Measurements from ENCODE around the gene SLC24A4. TPM values are rescaled to one million over a fixed set of nuclear protein-coding genes. Genes with fewer than 3 reads are reported as not detected.

Gene SLC24A4
- total RNA-seq, 1 donor from 2014 or later: 0.52 TPM

DNA sequence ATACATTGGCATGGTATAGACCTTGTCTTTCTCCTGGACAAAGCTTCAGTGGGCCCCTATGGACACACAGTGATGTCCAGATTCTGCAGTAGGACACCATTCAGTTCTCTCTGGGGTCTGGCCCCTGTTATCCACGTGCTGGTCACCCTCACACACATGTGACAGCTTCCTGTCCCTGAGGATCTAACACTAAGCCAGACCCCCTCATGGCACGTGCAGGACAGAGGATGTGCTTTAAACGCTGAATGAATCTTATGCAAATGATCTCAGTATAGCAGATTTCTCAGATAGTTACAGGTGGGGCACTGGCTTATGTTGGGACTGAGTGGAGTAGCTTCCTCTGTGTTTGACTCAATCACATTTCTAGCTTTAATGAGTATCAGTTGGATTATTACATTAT is 33.7 kb downstream of the SLC24A4 start:
- ATAC-seq (no peak), DNase-seq (no peak)
- intact Hi-C loops (cut with micrococcal nuclease): no loop called here

DNA sequence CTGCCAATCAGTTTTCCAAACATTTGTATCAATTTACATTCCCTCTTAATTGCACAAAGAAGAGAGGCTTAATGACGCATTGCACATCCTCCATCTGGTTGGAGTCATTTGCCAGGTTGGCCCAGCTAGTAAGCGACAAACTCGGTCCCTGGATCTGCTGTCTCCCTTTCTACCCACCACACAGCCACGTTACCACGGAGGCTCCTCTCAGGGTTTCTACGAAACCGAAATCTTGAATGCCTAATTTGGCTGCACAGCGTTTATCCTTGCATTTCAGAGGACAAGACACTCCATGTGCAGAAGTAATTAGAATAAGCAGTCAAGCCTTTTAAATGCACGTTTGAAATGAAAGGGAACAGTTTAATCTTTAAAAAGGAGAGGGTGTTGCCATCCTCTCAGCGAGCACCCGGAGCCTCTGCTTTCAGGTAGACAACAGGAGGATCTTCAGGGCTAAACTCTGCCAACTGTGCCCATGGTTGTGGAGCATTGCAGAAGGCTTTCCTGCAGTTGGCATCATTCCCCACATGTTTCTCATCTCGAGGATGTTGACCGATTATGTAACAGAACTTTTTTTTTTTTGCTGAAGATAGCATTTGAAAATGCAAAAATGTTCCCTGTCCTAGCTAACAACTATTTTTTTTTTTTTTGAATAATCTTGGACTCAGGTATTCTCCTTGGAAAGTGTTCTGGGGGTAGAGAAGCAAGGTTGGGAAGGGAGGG is 37.8 kb downstream of the SLC24A4 start:
- ATAC-seq (no peak), DNase-seq (no peak)
- intact Hi-C loops (cut with micrococcal nuclease): no loop called here

DNA sequence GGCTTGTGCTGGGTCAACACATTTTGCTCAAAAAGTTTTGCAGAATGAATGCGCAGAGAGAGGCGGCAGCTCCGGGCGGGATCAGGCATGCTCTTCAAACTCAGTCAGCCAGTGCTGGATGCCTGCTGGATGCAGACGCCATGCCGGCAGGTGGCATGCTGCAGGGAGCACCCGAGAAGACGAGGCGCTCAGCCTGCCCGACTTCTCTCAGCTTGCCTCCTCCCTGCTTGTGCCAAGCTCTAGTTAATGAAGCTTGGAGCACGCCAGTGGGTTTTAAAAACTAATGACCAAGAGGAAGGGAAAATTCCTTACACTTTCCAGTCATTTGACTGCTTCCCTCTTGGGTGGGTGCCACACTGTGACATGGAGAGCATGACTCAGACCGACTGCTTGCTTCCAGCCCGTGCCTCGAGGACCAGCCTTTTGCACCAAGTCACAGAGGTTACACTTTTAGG is 39.8 kb downstream of the SLC24A4 start:
- intact Hi-C loops (cut with micrococcal nuclease): no loop called here
- DNase-seq (no peak), ATAC-seq (no peak)

DNA sequence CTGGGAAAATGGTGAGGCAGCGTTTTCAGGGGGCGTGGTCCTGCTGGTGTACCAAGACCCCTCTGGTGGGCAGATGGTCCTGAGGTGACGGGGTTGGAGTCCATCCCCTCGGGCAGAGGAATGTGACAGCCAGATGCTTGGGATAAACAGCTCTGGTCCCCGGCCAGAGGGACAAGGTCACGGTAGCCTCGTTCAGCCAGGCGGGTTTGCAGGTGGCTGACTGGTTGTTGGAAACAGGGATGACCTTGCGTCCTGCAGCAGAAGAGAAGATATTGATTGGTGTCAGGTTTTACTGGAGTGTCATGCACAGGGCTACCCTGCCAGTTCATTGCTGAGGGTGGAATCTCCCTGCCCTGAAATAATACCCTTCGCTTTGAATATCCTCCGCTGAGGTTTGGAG is 43.3 kb downstream of the SLC24A4 start:
- intact Hi-C loops (cut with micrococcal nuclease): no loop called here
- DNase-seq: no peak
- ATAC-seq: no peak

DNA sequence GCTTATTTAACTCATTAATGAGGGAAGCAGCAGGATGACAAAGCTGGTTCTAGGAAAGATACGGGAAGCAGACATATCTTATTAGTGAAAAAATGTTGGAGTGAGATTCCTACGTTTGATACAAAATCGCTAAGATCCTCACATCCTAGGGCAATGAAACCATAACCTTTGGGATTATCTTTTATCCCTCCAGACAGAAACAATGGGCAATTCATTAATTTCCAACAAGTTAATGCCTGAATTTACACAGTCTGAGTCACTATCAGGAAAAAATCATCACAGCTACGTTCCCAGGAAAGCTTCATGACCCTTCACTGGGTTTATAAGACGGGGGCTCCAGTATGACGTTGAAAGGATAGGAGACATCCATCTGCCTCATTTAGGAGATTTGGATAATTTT is 45.0 kb downstream of the SLC24A4 start:
- intact Hi-C loops (cut with micrococcal nuclease): no loop called here
- no peak for ATAC-seq
- DNase-seq: no peak

DNA sequence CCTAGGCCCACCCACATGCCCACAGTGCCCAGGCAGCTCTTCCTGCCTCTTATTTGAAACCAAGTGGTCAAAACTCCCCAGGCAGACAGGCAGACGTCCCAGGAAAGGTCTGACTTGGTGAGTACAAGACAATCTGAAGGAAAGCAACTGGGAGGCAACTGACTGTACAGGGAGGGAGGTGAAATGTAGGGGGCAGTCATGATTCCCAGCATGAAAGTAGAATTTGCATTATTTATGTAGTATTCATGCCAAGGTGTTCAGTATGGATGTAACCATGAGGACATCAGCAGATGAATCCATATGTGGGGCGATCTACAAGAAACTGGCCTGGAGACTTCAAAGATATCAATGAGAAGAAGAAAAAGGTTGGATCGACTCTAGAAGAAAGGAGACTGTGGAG is 46.1 kb downstream of the SLC24A4 start:
- no peak for ATAC-seq
- DNase-seq: no peak
- intact Hi-C loops (cut with micrococcal nuclease): no loop called here

DNA sequence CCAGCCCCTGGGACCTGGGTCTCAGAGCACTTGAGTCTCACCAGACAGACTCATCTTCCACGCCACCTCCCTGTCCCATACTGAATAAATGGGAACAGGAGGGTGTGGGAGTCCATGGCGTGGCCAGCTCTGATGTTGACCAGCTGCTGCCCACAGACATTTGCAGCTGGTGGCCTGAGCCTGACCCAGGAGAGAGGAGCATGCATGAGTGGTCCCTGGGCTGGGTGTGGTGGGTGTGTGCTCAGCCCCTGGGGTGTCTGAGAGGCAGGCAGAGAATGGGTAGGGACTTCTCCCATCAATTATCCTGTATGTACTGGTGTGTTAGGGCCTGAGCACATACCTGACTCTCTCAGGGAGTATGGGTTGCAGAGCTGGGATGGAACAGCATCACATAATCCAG is 49.3 kb downstream of the SLC24A4 start:
- ATAC-seq (no peak), DNase-seq (no peak)
- intact Hi-C loops (cut with micrococcal nuclease): no loop called here

DNA sequence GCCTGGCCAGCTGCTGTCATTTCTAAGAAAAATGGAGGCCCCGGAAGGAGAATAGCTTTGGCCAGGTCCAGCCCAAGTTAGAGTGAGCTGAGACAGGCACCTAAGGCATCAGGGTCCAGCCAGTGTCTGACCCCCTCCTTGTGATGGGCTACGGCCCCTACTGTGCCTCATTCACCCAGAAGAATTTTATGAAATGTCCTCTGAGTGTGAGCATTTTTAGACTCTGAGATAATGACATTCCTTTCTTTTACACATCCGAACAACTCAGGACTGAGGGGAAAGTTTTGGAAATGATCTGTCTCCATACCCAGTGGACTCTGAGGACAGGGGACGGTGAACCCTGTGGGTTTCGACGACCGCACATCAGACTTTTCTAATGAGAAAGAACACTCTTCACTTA is 50.4 kb downstream of the SLC24A4 start:
- no peak for DNase-seq
- intact Hi-C loops (cut with micrococcal nuclease): no loop called here
- ATAC-seq: no peak

DNA sequence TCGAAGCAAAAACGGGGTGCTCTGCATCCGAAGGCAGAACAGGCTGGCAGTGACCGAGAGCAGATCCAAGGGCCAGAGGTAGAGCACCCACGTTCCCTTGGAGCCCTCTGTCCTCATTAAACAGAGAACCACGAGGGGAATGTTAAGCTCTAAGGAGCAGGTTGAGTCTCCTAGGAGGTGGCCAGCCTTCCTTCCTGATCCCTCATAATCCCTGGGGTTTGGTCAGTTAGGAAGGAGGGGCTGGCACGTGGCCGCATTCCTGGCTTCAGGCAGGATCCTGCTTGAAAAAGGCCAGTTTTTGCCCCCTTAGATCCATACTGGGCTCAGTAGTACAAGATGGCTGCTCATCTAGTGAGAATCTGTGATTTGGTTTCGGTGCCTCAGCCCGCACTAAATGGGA is 57.2 kb downstream of the SLC24A4 start:
- ATAC-seq (no peak), DNase-seq (no peak)
- intact Hi-C loops (cut with micrococcal nuclease): no loop called here

DNA sequence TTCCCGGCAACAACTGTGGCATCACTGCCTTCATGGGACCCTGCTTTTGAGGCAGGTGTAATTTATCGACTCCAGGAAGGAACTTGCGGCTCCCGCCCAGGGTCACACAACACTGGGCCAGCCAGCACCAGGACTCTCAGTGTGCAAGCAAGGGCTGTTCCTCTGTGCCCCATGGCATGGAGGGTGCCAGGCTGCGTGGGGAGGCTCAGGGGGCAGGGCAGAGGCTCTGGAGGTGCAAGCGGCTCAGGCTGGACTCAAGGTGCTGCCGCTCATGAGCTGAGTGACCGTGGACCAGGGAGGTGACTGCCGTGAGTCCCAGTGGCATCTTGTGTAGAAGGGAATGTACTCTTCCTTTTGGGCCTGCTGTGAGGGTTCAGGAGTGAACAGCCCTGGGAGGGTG is 57.6 kb downstream of the SLC24A4 start:
- intact Hi-C loops (cut with micrococcal nuclease): no loop called here
- ATAC-seq (no peak), DNase-seq (no peak)

DNA sequence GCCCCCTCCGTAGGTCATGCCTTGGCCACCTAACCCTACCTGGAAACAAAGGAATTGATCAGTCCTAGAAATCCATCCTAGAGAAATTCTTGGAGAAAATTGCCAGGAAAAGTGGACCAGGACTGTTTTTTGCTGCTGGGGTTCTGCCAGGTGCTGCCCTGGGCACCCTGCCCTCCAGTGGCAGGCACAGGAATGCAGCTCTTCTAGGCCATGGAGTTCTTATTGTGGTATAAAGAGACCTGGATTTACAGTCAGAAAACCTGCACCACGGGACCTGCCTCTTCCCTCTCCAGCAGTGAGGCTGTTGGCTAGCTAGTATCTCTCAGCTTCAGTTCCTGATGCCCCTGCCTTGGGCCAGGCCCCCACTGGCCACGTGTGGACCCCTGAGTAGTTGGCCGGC is 59.7 kb downstream of the SLC24A4 start:
- ATAC-seq: peak; percentile 50
- no peak for DNase-seq
- intact Hi-C loops (cut with micrococcal nuclease): no loop called here

DNA sequence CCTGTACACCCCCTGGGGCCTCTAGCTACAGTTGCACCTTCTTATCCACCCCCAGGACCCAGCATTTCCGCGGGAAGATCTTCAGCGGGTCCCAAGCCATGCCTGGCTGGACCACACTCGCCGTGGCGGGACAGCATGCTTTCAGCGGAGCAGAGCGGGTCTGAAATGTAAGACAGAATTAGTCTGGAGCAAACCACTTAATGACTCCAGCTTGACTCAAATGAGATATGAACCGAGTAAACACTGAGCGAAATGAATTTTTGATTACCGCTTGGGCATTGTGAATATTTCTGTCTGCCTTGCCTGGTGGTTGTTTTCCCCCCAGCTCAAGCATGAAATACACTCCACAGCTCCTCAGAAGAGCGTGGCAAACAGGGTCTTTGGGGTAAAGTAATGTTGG is 60.8 kb downstream of the SLC24A4 start:
- ATAC-seq (no peak), DNase-seq (no peak)
- intact Hi-C loops (cut with micrococcal nuclease): no loop called here

DNA sequence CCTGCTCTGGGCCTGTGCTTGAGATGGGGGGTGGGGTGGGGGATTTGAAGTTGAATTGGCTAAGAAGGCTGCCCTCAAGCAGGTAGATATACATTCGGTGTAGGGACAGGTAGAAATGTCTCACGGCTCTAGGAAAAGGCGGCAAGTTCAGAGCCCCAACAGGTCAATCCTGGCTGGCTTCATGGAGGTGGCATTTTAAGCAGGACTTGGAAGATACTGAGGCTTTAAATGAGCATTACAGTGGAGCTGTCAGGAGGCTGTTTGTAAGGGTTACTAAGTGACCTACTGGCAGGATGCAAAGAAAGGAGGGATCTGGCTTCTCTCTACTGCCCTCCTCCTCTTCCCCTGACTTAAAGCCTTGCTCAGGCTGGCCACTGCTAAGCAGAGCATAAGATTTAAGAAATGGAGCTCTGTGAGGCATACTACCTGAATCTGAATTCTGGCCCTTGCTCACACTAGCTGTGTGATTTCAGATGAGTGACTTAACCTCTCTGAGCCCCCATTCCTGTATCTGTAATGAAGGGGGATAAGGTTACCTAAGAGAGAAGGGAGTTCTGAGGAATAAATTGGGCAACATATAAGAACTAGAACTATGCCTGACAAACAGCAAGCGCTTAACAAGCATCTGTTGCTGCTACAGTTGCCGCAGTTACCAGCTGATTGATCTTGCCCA is 61.6 kb downstream of the SLC24A4 start:
- ATAC-seq (no peak), DNase-seq (no peak)
- intact Hi-C loops (cut with micrococcal nuclease): no loop called here

DNA sequence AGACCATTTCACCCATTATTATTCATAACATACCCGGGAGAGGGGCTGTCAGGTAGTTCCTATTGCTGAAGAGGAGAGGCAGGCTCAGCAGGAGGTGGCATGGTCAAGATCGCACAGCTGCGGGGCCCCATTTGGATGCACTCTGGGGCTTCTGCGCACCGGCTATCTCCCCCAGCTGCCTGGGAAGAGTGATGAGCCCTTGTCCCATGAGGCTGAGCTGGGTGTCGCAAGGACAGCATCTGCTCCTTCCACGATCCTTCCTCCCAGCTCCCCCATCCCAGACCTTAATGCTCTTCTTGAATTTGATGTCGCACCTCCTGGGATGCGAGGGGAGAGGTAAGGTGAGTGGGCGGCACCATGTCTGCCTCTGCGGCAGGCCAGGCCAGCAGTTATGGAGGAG is 62.6 kb downstream of the SLC24A4 start:
- intact Hi-C loops (cut with micrococcal nuclease): no loop called here

DNA sequence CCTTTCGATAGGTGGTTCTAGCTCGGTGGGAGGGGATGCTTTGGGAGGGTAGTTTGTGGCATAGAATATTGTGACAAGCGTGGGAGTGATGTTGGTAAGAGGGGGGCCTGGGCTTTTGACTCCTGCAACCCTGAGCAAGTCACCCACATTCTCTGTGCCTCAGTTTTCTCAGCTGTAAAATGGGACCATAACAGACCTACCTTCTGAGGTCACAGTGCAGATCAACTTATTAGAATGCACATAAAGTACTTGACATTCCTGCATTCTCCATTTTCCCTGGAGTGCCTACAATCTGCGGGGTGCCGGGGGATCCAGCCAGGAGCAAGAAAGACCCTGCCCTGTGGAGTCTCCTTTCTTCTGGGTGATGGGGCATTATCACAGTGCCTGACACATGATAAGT is 63.2 kb downstream of the SLC24A4 start:
- DNase-seq: no peak
- ATAC-seq: no peak
- intact Hi-C loops (cut with micrococcal nuclease): no loop called here

More for the DNA sequence above, 62.6 kb downstream of the SLC24A4 start:
- ATAC-seq (no peak), DNase-seq (no peak)

DNA sequence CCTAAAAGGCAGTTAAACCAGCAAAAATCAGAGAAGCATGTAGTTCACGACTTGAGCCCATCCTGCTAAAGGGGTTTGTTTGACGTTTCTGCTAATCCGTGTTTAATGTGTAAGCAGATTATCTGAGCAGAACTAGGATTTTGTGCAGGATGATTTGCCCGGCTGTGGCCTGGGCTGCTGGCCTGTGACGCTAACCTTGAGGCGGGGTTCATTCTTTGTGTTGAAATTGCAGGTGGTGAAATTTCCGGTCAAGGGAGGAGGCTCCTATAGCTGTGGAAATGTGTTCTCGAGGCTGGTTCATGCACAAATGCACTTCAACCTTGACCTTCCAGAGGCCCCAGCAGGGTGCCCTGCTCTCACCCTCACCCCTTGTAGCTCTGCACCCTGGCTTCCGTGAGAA is 63.7 kb downstream of the SLC24A4 start:
- peak; percentile 26 for ATAC-seq
- intact Hi-C loops (cut with micrococcal nuclease): no loop called here
- no peak for DNase-seq

DNA sequence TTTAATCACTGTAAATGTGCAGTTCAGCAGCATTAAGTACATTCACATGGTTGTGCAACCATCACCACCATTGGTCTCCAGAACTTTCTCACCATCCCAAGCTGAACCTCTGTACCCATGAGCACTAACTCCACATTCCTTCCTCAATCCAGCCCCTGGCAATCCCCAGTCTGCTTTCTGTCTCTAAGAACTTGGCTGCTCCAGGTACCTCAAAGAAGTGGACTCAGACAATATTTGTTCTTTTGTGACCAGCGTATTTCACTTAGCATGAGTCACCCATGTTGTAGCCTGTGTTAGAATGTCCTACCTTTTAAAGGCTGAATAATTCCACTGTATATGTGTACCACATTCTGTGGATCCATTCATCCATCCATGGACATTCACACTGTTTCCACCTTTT is 64.6 kb downstream of the SLC24A4 start:
- intact Hi-C loops (cut with micrococcal nuclease): no loop called here
- DNase-seq (no peak), ATAC-seq (no peak)

DNA sequence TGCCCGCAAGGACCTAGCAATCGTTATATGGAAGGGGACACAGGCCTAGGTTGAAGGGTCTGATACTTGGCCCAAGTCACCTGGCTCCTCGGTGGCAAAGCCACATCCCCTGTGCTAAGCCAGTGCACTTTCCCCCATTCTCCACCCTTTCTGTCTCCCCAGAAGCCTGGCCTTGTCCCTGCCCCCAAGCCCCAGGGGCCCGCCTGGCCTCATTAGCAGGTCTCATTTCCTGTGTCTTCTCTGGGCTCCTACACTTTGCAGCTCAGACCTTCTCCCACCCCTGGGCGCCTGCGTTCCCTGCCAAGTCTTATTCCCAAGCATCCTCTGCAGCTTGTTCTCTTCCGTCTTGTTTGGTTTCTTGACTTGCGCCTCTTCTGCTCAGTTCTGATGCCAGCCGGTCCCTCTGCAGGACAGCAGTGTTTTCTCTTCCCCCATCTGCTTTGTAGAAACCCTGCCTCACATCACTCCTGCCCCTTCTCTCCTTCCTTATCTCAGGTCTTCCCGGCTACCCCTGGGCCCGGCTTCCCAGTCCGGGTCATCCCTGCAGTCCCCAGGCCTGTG is 66.7 kb downstream of the SLC24A4 start:
- no peak for DNase-seq
- ATAC-seq: no peak
- intact Hi-C loops (cut with micrococcal nuclease): no loop called here

DNA sequence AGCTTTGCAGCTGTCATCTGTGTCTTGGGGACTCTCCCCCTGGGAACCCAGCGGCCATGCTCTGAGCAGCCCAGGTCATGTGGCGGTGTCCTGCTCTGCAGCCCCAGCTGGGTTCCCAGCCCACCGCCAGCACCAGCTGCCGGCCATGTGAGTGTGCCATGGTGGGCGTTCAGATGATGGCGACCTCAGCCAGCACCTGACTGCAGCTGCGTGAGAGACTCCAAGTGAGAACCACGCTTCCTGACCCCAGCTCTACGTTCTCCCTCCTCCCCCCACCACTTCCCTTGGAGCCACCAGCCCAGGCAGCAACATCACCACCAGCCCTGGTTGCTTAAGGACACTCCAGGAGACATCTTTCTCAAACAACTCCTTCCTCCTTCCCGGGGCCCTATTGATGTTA is 68.8 kb downstream of the SLC24A4 start:
- DNase-seq (no peak), ATAC-seq (no peak)
- intact Hi-C loops (cut with micrococcal nuclease): no loop called here

DNA sequence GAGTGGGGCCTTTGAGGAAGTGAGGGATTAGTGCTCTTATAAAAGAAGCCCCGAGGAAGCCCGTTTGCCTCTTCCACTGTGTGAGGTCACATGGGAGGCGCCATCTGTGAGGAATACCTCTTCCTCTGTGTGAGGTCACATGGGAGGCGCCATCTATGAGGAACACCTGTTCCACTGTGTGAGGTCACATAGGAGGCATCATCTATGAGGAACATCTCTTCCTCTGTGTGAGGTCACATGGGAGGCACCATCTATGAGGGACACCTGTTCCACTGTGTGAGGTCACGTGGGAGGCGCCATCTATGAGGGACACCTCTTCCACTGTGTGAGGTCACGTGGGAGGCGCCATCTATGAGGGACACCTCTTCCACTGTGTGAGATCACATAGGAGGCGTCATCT is 69.7 kb downstream of the SLC24A4 start:
- DNase-seq: no peak
- intact Hi-C loops (cut with micrococcal nuclease): no loop called here
- ATAC-seq: no peak

All from left ventricle myocardium superior (tissue), 1 donor.